H4 (cell line): ENCODE results near the gene PIK3C2A. TPM values are rescaled to one million over a fixed set of nuclear protein-coding genes. Genes with fewer than 3 reads are reported as not detected.
A peak's percentile ranks its signal among the peaks of the same experiment; 100 is the strongest.
"Not testable (repeated sequence)": the region's sequence is repeated elsewhere in the genome, so short reads cannot be mapped to it uniquely, and the experiment has no call there.

ENCODE experiments used
- DNase-seq: peaks from one replicate; pipeline ENCODE4 v3.0.0-alpha.2; 2015; ENCODE audit warnings: low spot score
- total RNA-seq: library from RNA; depleted of rRNA; stranded (reverse); fragments of >200 nt; shearing (Covaris generic); gene quantifications from 2 replicates; pipeline ENCODE4 v1.2.3, GENCODE V29; 2014; rRNA removed

PIK3C2A gene
- 25.6 and 41.2 TPM in 2 replicates for total RNA-seq

- peak; percentile 96 for DNase-seq
These were observed at the start of gene PIK3C2A for GRCh38 chr11:17207317-17208256. Gene PIK3C2A, minus strand, starts transcription at chr11:17207986. Its CDS starts 38,245 bp downstream, at chr11:17169741.

- no peak for DNase-seq
These were observed 49.4 kb upstream of the PIK3C2A start for GRCh38 chr11:17257196-17257595.

- DNase-seq: peak; percentile 34
These were observed 48.7 kb upstream of the PIK3C2A start for GRCh38 chr11:17256512-17256911.

GRCh38 chr11:17252704-17253103 lies 44.9 kb upstream of the PIK3C2A start:
- DNase-seq: no peak

- DNase-seq: no peak
These were observed 43.0 kb upstream of the PIK3C2A start for GRCh38 chr11:17250561-17251350.

GRCh38 chr11:17244046-17244445 lies 36.3 kb upstream of the PIK3C2A start:
- DNase-seq: no peak

GRCh38 chr11:17242954-17243353 lies 35.2 kb upstream of the PIK3C2A start:
- DNase-seq: not testable (repeated sequence)

GRCh38 chr11:17240780-17241179 lies 33.0 kb upstream of the PIK3C2A start:
- DNase-seq: no peak

- DNase-seq: not testable (repeated sequence)
These were observed 32.1 kb upstream of the PIK3C2A start for GRCh38 chr11:17239927-17240326.

GRCh38 chr11:17238377-17238776 lies 30.6 kb upstream of the PIK3C2A start:
- no peak for DNase-seq

- no peak for DNase-seq
These were observed 25.3 kb upstream of the PIK3C2A start for GRCh38 chr11:17233101-17233500.

- DNase-seq: no peak
These were observed 23.4 kb upstream of the PIK3C2A start for GRCh38 chr11:17230867-17231851.

- no peak for DNase-seq
These were observed 21.8 kb upstream of the PIK3C2A start for GRCh38 chr11:17229481-17230152.

GRCh38 chr11:17228186-17228925 lies 20.6 kb upstream of the PIK3C2A start:
- not testable (repeated sequence) for DNase-seq

GRCh38 chr11:17224727-17225126 lies 16.9 kb upstream of the PIK3C2A start:
- no peak for DNase-seq

GRCh38 chr11:17221968-17222367 lies 14.2 kb upstream of the PIK3C2A start:
- no peak for DNase-seq

- DNase-seq: no peak
These were observed 11.2 kb upstream of the PIK3C2A start for GRCh38 chr11:17219016-17219415.

- no peak for DNase-seq
These were observed 10.6 kb upstream of the PIK3C2A start for GRCh38 chr11:17218403-17218802.

- DNase-seq: no peak
These were observed 9.6 kb upstream of the PIK3C2A start for GRCh38 chr11:17217401-17217800.

GRCh38 chr11:17214338-17214737 lies 6.6 kb upstream of the PIK3C2A start:
- DNase-seq: no peak
